ENCODE data around the gene ZNF790. TPM values are rescaled to one million over a fixed set of nuclear protein-coding genes. Genes with fewer than 3 reads are reported as not detected.

The ZNF790 gene
- total RNA-seq: 1 to 10 TPM; 8.0 to 9.5 TPM

DNA sequence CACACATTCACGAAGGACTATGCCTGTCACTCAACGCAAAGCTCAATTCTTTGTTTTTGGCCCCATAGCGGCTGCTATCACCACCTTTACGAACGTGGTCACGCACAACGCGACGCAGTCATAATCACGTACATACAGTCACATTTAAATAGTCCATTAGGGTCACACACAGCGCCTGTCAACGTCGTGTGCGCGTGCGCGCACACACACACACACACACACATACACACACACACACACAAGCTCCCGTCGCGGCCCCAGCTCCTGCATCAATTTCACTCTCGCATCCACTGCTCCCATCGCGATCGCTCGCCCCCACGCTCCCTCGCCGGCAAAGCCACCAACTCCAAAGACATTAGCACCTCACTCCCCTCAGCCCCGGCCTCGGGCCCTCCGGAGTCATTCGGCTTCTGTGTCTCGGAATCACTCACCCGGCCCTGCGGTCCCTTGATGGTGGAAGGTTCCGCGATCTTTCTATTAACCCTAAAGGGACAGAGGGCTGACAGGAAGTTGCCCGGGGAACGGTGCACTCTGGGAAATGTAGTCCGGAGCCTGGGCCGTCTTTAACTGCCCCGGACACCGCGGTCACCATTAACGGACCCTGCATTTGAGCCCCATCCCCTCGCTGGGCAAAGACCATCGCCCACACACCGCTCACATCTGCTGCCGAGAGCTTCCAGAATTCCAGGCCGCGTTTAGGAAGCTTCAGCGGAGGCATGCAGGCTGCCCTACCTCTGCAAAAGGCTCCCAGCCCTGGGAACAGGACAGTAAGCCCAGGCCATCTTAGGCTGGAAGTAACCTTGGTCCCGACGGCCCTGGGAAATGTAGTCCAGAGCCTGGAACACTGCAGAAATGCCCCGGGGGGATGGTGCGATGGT, at the start of gene ZNF790:
TSS of gene ZNF790 (minus strand) at position 482 of the 878 bp plus-strand sequence. CDS start 12,768 bp downstream, outside the sequence.
- Mint-ChIP-seq H3K4me3 (no peak within 1 kb of the TSS), H3K4me1 (ENCODE audit: low read depth) (peaks cover 3% of the 10 kb centered on the region), H3K27me3 (ENCODE audit: low read depth) (no peaks in the 10 kb centered on the region), H3K9me3 (ENCODE audit: insufficient read depth) (peaks cover 14% of the 10 kb centered on the region), H3K27ac (peak within 1 kb of the TSS; percentile 58), H3K36me3 (ENCODE audit: low read depth) (peaks cover 42% of the 10 kb centered on the region)
- POLR2A ChIA-PET: interaction anchor here (0.7 to 5.4 kb wide), 13 partner anchors 12 to 942 kb away, joined by 3 to 93 read pairs (median 4); partner anchors contain the start of genes ZFP14, ZNF146, ZNF345 and ZNF382
- ATAC-seq (peak; percentile 94), DNase-seq (peak; percentile 90)
- CTCF ChIA-PET: interaction anchor here (0.8 to 3.4 kb wide), 3 partner anchors 11 to 460 kb away, joined by 3 to 26 read pairs (median 3); partner anchors contain the start of gene ZNF345

- Mint-ChIP-seq H3K4me1 (ENCODE audit: low read depth) (no peaks in the 10 kb centered on the region), H3K9me3 (ENCODE audit: insufficient read depth) (peaks cover 52% of the 10 kb centered on the region), H3K27me3 (ENCODE audit: low read depth) (no peaks in the 10 kb centered on the region), H3K36me3 (ENCODE audit: low read depth) (peaks cover 59% of the 10 kb centered on the region), H3K4me3 (no peak overlapping the region), H3K27ac (no peak overlapping the region)
- CTCF ChIA-PET: no interaction called here
- DNase-seq (no peak), ATAC-seq (no peak)
- POLR2A ChIA-PET: no interaction called here
Observed at GRCh38 chr19:36876993-36877938, 39.1 kb upstream of the ZNF790 start.

- Mint-ChIP-seq H3K27me3 (ENCODE audit: low read depth) (no peaks in the 10 kb centered on the region), H3K4me1 (ENCODE audit: low read depth) (peaks cover 5% of the 10 kb centered on the region), H3K4me3 (no peak overlapping the region), H3K27ac (no peak overlapping the region), H3K9me3 (ENCODE audit: insufficient read depth) (peaks cover 36% of the 10 kb centered on the region), H3K36me3 (ENCODE audit: low read depth) (peaks cover 48% of the 10 kb centered on the region)
- ChIA-PET POLR2A (interaction anchor here (2.0 to 3.9 kb wide), 3 partner anchors 13 to 226 kb away, joined by 10 to 93 read pairs (median 13); partner anchors contain the start of genes ZNF420, ZNF568, ZNF790 and ZNF829), CTCF (no interaction called here)
- ATAC-seq (no peak), DNase-seq (no peak)
Observed at GRCh38 chr19:36851898-36852297, 13.7 kb upstream of the ZNF790 start.

GRCh38 chr19:36850559-36851442, 12.6 kb upstream of the ZNF790 start, which contains the start of gene ZNF345:
ZNF345 (plus strand) TSS chr19:36850876; CDS start chr19:36876831, 25,955 bp downstream.
- peaks cover 53% of the 10 kb centered on the region for H3K36me3 Mint-ChIP-seq (ENCODE audit: low read depth)
- ATAC-seq (peak; percentile 86), DNase-seq (peak; percentile 92)
- H3K4me3 Mint-ChIP-seq: no peak within 1 kb of the TSS
- no peak within 1 kb of the TSS for H3K27ac Mint-ChIP-seq
- ChIA-PET POLR2A (interaction anchor here (0.6 to 3.9 kb wide), 12 partner anchors 11 to 744 kb away, joined by 3 to 93 read pairs (median 8); partner anchors contain the start of genes ZNF146, ZNF260, ZNF383 and ZNF420), CTCF (interaction anchor here (0.8 to 2.9 kb wide), 2 partner anchors 12 to 520 kb away, joined by 3 to 26 read pairs; partner anchors contain the start of genes ZNF527 and ZNF790)
- H3K27me3 Mint-ChIP-seq (ENCODE audit: low read depth): no peaks in the 10 kb centered on the region
- peaks cover 5% of the 10 kb centered on the region for H3K4me1 Mint-ChIP-seq (ENCODE audit: low read depth)
- H3K9me3 Mint-ChIP-seq (ENCODE audit: insufficient read depth): peaks cover 31% of the 10 kb centered on the region

GRCh38 chr19:36849701-36850558, 11.7 kb upstream of the ZNF790 start:
- H3K4me3 Mint-ChIP-seq: no peak overlapping the region
- H3K27ac Mint-ChIP-seq: no peak overlapping the region
- ChIA-PET POLR2A (interaction anchor here (0.6 to 3.9 kb wide), 21 partner anchors 11 to 745 kb away, joined by 3 to 93 read pairs (median 4); partner anchors contain the start of genes ZNF146, ZNF260, ZNF383 and ZNF420), CTCF (interaction anchor here (0.8 to 2.9 kb wide), 3 partner anchors 12 to 521 kb away, joined by 3 to 26 read pairs (median 3); partner anchors contain the start of genes ZNF527 and ZNF790)
- ATAC-seq (peak; percentile 94), DNase-seq (peak; percentile 95)
- peaks cover 34% of the 10 kb centered on the region for H3K9me3 Mint-ChIP-seq (ENCODE audit: insufficient read depth)
- peaks cover 55% of the 10 kb centered on the region for H3K36me3 Mint-ChIP-seq (ENCODE audit: low read depth)
- no peaks in the 10 kb centered on the region for H3K27me3 Mint-ChIP-seq (ENCODE audit: low read depth)
- H3K4me1 Mint-ChIP-seq (ENCODE audit: low read depth): peaks cover 5% of the 10 kb centered on the region

DNA sequence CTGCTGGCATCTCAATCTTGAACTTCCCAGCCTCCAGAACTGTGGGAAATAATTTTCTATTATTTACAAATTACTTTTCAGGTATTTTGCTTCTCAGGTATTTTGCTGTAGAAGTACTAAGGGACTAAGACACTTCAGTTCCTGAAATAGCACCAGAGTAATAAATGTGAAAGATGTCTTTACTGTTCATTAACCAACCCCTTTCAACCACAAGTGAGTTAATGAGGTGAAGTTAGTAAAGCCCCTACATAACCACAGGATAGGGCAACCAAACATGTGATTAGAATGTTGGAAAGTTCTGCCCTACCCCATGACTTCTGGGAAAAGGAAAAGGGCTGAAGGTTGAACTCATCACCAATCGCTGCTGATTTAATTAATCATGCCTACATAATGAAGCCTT, 9.8 kb upstream of the ZNF790 start:
- no peak for ATAC-seq
- ChIA-PET CTCF (interaction anchor here (2.9 kb wide), 1 partner anchor 10 kb away, joined by 26 read pairs; the partner anchor contains the start of gene ZNF790), POLR2A (interaction anchor here (3.9 kb wide), 1 partner anchor 9 kb away, joined by 93 read pairs; the partner anchor contains the start of gene ZNF790)
- H3K4me3 Mint-ChIP-seq: peak overlapping the region; percentile 74
- peaks cover 54% of the 10 kb centered on the region for H3K36me3 Mint-ChIP-seq (ENCODE audit: low read depth)
- H3K9me3 Mint-ChIP-seq (ENCODE audit: insufficient read depth): peaks cover 32% of the 10 kb centered on the region
- DNase-seq: no peak
- no peak overlapping the region for H3K27ac Mint-ChIP-seq
- H3K4me1 Mint-ChIP-seq (ENCODE audit: low read depth): peaks cover 5% of the 10 kb centered on the region
- H3K27me3 Mint-ChIP-seq (ENCODE audit: low read depth): no peaks in the 10 kb centered on the region

DNA sequence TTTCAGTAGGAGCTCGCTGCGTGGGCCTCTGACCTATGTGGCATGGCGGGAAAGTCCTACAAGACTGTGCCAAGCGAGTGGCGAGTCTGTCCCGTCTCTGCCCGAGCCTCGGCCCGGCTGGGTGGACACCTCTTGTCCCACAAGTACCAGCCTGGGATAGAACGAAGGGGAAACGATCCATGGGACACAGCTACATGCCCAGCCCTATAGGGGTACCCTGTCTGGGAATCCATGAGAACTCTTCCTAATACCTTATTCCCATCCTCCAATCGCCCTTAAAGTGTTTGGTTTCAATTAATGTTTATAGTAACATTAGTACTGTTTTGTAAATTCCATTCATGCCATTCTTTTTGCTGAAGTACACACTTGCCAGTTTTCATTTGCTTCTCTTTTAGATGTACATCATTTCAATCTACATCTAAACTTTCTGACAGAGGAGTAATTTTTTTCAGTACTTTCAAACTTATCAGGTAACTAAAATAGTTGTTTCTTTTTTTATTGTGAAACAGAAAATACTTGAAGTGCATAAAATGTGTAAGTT, 667 bp upstream of the ZNF790 start:
- ATAC-seq (no peak), DNase-seq (no peak)
- ChIA-PET POLR2A (interaction anchor here (0.6 to 5.4 kb wide), 5 partner anchors 11 to 460 kb away, joined by 4 to 93 read pairs (median 7); partner anchors contain the start of genes ZFP14, ZNF345, ZNF529 and ZNF850), CTCF (interaction anchor here (0.8 to 3.4 kb wide), 2 partner anchors 11 to 460 kb away, joined by 3 to 26 read pairs; partner anchors contain the start of gene ZNF345)
- peaks cover 42% of the 10 kb centered on the region for H3K36me3 Mint-ChIP-seq (ENCODE audit: low read depth)
- H3K4me3 Mint-ChIP-seq: no peak overlapping the region
- peak overlapping the region; percentile 58 for H3K27ac Mint-ChIP-seq
- peaks cover 15% of the 10 kb centered on the region for H3K9me3 Mint-ChIP-seq (ENCODE audit: insufficient read depth)
- H3K27me3 Mint-ChIP-seq (ENCODE audit: low read depth): no peaks in the 10 kb centered on the region
- peaks cover 3% of the 10 kb centered on the region for H3K4me1 Mint-ChIP-seq (ENCODE audit: low read depth)

DNA sequence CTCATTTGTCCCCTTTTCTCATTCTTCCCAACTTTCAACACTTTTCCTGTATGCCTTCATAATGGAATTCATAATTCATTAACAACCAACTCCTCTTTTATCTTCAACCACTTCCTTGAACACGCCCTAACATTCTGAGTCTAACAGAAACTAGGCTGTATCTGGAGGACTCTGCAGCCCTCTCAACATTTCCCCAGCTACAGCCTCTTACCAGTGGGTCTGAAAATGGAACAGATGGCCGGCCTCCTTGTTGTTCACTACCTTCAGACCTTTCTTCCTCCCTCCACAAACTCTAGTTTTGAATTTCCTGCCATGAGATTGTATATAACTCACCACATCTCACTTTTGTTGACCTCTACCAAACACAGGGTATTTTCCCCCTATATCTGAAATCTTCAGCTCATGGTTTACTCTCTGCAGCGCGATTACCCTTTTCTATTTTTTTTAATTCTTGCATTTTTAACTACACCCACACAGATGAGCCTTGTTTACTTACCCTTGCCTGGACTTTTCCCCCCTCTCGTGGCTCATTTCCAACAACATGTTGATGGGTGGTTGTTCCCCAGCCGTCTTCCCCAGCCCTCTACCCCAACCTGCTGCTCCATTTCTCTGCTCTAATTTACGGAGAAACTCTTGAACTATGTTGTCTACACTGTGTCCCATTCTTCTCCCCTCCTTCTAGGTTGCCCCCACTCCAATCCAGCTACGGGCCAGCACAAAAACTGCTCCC, 846 bp downstream of the ZNF790 start:
- ATAC-seq (no peak), DNase-seq (no peak)
- H3K36me3 Mint-ChIP-seq (ENCODE audit: low read depth): peaks cover 43% of the 10 kb centered on the region

GRCh38 chr19:36833430-36833829, 4.8 kb downstream of the ZNF790 start:
- Mint-ChIP-seq H3K9me3 (ENCODE audit: insufficient read depth) (peaks cover 48% of the 10 kb centered on the region), H3K4me3 (no peak overlapping the region), H3K27ac (no peak overlapping the region), H3K27me3 (ENCODE audit: low read depth) (no peaks in the 10 kb centered on the region), H3K4me1 (ENCODE audit: low read depth) (peaks cover 3% of the 10 kb centered on the region), H3K36me3 (ENCODE audit: low read depth) (peaks cover 55% of the 10 kb centered on the region)
- ChIA-PET POLR2A (no interaction called here), CTCF (no interaction called here)
- no peak for ATAC-seq
- DNase-seq: no peak

More for the DNA sequence above, 846 bp downstream of the ZNF790 start:
- H3K4me3 Mint-ChIP-seq: no peak overlapping the region
- peaks cover 17% of the 10 kb centered on the region for H3K9me3 Mint-ChIP-seq (ENCODE audit: insufficient read depth)
- H3K27me3 Mint-ChIP-seq (ENCODE audit: low read depth): no peaks in the 10 kb centered on the region
- ChIA-PET POLR2A (interaction anchor here (0.7 to 5.4 kb wide), 12 partner anchors 13 to 942 kb away, joined by 3 to 93 read pairs (median 4); partner anchors contain the start of genes ZNF146, ZNF345, ZNF382 and ZNF383), CTCF (interaction anchor here (1.1 to 3.4 kb wide), 2 partner anchors 12 to 308 kb away, joined by 3 to 26 read pairs; partner anchors contain the start of gene ZNF345)
- H3K4me1 Mint-ChIP-seq (ENCODE audit: low read depth): peaks cover 3% of the 10 kb centered on the region
- no peak overlapping the region for H3K27ac Mint-ChIP-seq

All from activated CD8-positive, alpha-beta T cell treated with anti-CD3 and anti-CD28 coated beads, Interleukin-2, amount 10 ng/mL, durations not matched to agents 7 days and 5 days (primary cell).